Panc1 (cell line): ENCODE results near the gene PGM2.

ENCODE experiments used
- POLR2AphosphoS5 ChIP-seq: IDR thresholded peaks from 2 replicates; pipeline ENCODE4 v1.6.1; 2012; ENCODE audit warnings: mild to moderate bottlenecking, low read depth, low read length, moderate library complexity
- SIN3A ChIP-seq: IDR thresholded peaks from 2 replicates; pipeline ENCODE4 v1.6.1; 2012; ENCODE audit warnings: low read depth, mild to moderate bottlenecking, low read length, moderate library complexity, borderline replicate concordance; ENCODE audit not compliant: insufficient read depth
- TCF7L2 ChIP-seq: IDR thresholded peaks from 2 replicates; pipeline ENCODE4 v1.6.1; 2011; ENCODE audit warnings: mild to moderate bottlenecking, low read depth, low read length, inconsistent platforms
- TF ChIP-seq, protein P1 (sequence below), 2 experiments: IDR thresholded peaks; 2 replicates each; pipeline ENCODE4 v1.6.1; 2011 to 2012; ENCODE audit warnings: low read depth in 2 of 2, control low read depth in 1 of 2, low read length in 1 of 2, mild to moderate bottlenecking in 1 of 2, moderate library complexity in 1 of 2; ENCODE audit not compliant: insufficient read depth in 1 of 2
- TF ChIP-seq, protein P2 (sequence below): fragments of 450-650 bp; IDR thresholded peaks from 2 replicates; pipeline ENCODE4 v1.5.1; 2017; ENCODE audit warnings: mild to moderate bottlenecking

DNA sequence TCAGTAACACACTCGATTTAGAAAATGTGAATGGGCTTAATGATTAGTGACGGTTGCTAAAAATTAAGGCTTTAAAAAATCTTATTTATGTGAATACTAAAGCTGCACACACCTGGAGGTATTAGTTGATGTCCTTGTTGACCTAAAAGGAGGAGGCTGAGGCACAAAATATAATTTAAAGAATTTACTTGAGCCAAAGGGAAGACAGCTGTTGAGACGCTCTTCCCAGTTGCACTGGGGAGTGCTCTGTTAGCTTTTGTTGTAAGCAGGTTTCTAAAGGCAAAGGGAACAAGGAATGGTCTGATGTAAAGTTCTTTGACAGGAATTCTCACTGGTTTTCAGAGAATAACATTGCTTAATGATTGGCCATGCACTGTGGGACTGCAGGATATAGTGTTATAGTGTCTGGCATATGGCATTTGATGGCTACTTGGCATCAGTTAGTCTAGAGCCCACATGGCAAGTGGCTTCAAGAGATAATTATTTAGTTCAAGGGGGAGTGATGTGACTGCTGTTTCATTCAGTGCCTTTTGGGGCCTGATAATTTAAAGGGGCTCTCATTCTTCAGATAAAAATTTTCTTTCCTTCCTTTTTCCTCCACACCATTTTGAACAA lies 30.8 kb upstream of the PGM2 start:
- TF ChIP-seq, protein P1, sequence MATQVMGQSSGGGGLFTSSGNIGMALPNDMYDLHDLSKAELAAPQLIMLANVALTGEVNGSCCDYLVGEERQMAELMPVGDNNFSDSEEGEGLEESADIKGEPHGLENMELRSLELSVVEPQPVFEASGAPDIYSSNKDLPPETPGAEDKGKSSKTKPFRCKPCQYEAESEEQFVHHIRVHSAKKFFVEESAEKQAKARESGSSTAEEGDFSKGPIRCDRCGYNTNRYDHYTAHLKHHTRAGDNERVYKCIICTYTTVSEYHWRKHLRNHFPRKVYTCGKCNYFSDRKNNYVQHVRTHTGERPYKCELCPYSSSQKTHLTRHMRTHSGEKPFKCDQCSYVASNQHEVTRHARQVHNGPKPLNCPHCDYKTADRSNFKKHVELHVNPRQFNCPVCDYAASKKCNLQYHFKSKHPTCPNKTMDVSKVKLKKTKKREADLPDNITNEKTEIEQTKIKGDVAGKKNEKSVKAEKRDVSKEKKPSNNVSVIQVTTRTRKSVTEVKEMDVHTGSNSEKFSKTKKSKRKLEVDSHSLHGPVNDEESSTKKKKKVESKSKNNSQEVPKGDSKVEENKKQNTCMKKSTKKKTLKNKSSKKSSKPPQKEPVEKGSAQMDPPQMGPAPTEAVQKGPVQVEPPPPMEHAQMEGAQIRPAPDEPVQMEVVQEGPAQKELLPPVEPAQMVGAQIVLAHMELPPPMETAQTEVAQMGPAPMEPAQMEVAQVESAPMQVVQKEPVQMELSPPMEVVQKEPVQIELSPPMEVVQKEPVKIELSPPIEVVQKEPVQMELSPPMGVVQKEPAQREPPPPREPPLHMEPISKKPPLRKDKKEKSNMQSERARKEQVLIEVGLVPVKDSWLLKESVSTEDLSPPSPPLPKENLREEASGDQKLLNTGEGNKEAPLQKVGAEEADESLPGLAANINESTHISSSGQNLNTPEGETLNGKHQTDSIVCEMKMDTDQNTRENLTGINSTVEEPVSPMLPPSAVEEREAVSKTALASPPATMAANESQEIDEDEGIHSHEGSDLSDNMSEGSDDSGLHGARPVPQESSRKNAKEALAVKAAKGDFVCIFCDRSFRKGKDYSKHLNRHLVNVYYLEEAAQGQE (IDR thresholded peaks at IDR 0.05; ENCODE audit: insufficient read depth in 1 of 2, low read depth in 2 of 2, low read length in 1 of 2), result no peak
- TF ChIP-seq, protein P2, sequence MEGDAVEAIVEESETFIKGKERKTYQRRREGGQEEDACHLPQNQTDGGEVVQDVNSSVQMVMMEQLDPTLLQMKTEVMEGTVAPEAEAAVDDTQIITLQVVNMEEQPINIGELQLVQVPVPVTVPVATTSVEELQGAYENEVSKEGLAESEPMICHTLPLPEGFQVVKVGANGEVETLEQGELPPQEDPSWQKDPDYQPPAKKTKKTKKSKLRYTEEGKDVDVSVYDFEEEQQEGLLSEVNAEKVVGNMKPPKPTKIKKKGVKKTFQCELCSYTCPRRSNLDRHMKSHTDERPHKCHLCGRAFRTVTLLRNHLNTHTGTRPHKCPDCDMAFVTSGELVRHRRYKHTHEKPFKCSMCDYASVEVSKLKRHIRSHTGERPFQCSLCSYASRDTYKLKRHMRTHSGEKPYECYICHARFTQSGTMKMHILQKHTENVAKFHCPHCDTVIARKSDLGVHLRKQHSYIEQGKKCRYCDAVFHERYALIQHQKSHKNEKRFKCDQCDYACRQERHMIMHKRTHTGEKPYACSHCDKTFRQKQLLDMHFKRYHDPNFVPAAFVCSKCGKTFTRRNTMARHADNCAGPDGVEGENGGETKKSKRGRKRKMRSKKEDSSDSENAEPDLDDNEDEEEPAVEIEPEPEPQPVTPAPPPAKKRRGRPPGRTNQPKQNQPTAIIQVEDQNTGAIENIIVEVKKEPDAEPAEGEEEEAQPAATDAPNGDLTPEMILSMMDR, result no peak
- TF ChIP-seq TCF7L2 (no peak), POLR2AphosphoS5 (no peak), SIN3A (no peak)
